D341Med (cell line): Measurements from ENCODE around the gene EML3.
A peak's percentile ranks its signal among the peaks of the same experiment; 100 is the strongest.
"Not testable (repeated sequence)": the region's sequence is repeated elsewhere in the genome, so short reads cannot be mapped to it uniquely, and the experiment has no call there.

ENCODE experiments used
- DNase-seq: peaks from one replicate; pipeline ENCODE4 v3.0.0; 2012; ENCODE audit warnings: low spot score

EML3 gene

GRCh38 chr11:62570903-62571302, 41.7 kb downstream of the EML3 start:
- not testable (repeated sequence) for DNase-seq

- DNase-seq, result no peak
These were observed 43.0 kb downstream of the EML3 start for GRCh38 chr11:62569611-62570010.

GRCh38 chr11:62567018-62567633, 45.4 kb downstream of the EML3 start:
- no peak for DNase-seq

GRCh38 chr11:62566247-62566646, 46.3 kb downstream of the EML3 start:
- no peak for DNase-seq

- no peak for DNase-seq
These were observed 47.3 kb downstream of the EML3 start for GRCh38 chr11:62565100-62565802.

- not testable (repeated sequence) for DNase-seq
These were observed 50.8 kb downstream of the EML3 start for GRCh38 chr11:62561677-62562230.

- peak; percentile 73 for DNase-seq
These were observed 51.9 kb downstream of the EML3 start for GRCh38 chr11:62560566-62561103.

GRCh38 chr11:62559626-62560025, 52.9 kb downstream of the EML3 start:
- DNase-seq, result not testable (repeated sequence)

GRCh38 chr11:62559204-62559603, 53.4 kb downstream of the EML3 start:
- DNase-seq, result no peak

- no peak for DNase-seq
These were observed 53.9 kb downstream of the EML3 start for GRCh38 chr11:62558669-62559068.

- DNase-seq, result no peak
These were observed 55.5 kb downstream of the EML3 start for GRCh38 chr11:62556875-62557631.

GRCh38 chr11:62556108-62556874, 56.3 kb downstream of the EML3 start:
- DNase-seq, result peak; percentile 82

GRCh38 chr11:62555464-62556107, 57.0 kb downstream of the EML3 start:
- no peak for DNase-seq

- DNase-seq, result no peak
These were observed 58.0 kb downstream of the EML3 start for GRCh38 chr11:62554387-62555167.

- no peak for DNase-seq
These were observed 58.7 kb downstream of the EML3 start for GRCh38 chr11:62553839-62554361.

- DNase-seq, result peak; percentile 58
These were observed 59.3 kb downstream of the EML3 start for GRCh38 chr11:62553080-62553838.

- DNase-seq, result peak; percentile 81
These were observed 60.0 kb downstream of the EML3 start for GRCh38 chr11:62552485-62553079.
